LNCaP clone FGC (cell line): ENCODE results near the gene NPHP1.

Experiments used
- DNase-seq: peaks from one replicate; pipeline ENCODE4 v3.0.0-alpha.2; 2011; ENCODE audit warnings: low read depth
- H3K4me3 ChIP-seq: 2 replicates; pipeline ENCODE4 v1.5.1; 2011; ENCODE audit warnings: mild to moderate bottlenecking, low read depth, low read length, control low read depth
- TF ChIP-seq, protein P1 (sequence below): IDR thresholded peaks from 2 replicates; pipeline ENCODE4 v1.5.1; 2012; ENCODE audit warnings: mild to moderate bottlenecking; ENCODE audit not compliant: control insufficient read depth, insufficient read depth; ENCODE audit errors: extremely low read depth

The NPHP1 gene

DNA sequence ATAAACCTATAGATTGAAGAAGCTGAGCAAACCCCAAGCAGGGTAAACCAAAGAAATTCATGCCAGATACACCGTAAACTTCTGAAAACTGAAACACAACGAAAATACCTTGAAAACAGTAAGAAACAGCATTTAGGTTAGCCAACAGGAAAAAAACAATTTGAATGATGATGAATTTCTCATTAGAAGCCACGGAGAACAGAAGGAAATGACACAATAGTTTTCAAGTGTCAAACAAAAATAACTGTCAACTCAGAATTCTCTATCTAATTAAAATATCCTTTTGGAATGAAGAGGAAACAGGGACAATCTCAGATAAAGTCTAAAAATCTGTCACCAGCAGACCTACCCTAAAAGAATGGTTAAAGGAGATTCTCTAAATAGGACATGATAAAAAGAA, 51.9 kb downstream of the NPHP1 start:
- no peak overlapping the region for H3K4me3 ChIP-seq
- TF ChIP-seq, protein P1, sequence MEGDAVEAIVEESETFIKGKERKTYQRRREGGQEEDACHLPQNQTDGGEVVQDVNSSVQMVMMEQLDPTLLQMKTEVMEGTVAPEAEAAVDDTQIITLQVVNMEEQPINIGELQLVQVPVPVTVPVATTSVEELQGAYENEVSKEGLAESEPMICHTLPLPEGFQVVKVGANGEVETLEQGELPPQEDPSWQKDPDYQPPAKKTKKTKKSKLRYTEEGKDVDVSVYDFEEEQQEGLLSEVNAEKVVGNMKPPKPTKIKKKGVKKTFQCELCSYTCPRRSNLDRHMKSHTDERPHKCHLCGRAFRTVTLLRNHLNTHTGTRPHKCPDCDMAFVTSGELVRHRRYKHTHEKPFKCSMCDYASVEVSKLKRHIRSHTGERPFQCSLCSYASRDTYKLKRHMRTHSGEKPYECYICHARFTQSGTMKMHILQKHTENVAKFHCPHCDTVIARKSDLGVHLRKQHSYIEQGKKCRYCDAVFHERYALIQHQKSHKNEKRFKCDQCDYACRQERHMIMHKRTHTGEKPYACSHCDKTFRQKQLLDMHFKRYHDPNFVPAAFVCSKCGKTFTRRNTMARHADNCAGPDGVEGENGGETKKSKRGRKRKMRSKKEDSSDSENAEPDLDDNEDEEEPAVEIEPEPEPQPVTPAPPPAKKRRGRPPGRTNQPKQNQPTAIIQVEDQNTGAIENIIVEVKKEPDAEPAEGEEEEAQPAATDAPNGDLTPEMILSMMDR = no peak
- DNase-seq = no peak

DNA sequence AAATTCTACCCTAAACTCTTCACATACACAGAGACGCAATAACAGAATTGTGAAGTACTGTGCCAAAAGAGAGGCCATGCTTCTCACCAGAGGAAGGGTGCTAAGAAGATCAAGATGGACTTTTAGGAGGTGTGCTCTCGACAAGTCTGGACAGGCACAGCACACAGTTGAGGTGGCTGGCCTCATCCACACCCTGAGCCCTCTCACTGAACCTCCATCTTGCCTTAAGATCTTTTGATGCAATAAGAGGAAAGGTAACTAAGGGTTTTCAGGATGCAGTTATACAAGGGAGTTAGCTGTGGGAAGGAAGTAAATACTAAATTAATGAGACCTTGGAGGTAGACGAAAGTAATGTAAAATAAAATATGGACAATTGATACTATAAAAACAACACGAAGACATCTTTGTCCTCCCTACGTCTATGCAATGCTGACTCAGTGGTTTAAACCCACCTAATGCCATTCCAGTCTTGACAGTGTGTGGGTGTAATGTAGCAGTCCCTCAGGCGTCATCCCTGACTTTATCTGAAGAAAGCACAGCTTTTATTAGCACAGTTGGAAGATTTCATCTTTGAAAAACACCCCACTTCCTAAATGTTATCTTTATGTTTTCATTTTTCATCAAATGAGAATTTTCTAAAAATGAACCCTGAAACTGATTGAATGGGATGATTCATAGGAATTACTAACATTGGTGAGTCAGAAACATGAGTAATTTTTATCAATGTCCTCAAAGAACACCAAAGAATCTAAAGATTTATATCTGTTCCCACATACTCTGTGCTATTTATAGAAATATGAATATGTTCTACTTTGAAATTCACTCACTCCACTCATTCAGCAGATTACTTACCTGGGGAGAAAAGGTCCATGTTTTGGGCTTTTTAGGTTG, 55.2 kb downstream of the NPHP1 start:
- DNase-seq = no peak
- H3K4me3 ChIP-seq = no peak overlapping the region
- TF ChIP-seq, protein P1 = no peak

DNA sequence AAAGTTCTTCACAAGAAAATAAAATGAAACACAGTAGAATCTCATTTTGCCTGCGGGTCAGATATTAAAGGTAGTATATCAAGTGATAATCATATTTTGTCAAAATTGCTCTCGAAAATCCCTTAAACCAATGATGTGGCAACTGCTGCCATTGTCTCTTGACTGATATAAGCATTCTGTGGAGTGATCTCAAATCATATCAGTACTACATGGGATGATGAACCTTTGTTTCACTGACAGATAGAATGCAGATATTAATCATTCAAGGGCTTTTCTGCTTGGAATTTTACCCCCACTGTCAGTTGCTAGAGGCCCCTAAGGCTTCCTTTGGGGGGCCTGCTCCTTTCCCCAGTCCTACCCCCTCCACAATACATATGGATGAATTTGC, 57.9 kb downstream of the NPHP1 start:
- DNase-seq = no peak
- TF ChIP-seq, protein P1 = no peak
- no peak overlapping the region for H3K4me3 ChIP-seq

DNA sequence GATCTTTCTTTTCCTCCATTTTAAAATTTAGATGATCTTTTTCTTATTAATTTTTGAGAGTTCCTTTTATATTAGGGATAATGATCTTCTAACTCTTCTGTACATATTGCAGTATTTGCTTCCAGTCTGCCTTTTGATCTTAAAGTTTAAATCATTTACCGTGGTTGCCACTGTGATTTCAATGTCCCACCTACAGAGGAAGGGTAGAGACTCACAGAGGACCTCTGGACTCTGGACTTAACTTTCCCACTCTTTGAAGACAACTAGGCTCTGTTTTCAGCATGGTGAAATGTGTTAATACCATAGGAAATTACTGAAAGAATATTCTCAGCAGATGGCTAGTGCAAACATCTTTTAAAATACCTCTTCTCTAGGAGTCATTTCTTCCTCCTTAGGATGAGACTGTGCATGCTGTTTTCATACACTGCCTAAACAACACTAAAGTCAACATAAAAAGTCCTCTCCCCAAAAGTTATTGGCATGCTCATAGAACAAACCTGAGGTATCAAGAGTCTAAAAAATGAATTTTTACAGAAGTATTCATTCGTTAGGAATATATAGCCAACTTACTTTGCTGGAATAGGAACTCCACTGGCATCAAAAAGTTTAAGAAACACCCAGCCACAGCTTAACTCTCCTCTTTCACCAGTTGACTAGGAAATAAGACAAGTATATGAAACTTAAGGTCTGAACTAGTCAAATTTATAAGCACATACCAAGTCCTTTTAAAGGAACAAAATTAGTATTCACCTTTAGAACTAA, 58.4 kb downstream of the NPHP1 start:
- TF ChIP-seq, protein P1 = no peak
- no peak overlapping the region for H3K4me3 ChIP-seq
- no peak for DNase-seq

DNA sequence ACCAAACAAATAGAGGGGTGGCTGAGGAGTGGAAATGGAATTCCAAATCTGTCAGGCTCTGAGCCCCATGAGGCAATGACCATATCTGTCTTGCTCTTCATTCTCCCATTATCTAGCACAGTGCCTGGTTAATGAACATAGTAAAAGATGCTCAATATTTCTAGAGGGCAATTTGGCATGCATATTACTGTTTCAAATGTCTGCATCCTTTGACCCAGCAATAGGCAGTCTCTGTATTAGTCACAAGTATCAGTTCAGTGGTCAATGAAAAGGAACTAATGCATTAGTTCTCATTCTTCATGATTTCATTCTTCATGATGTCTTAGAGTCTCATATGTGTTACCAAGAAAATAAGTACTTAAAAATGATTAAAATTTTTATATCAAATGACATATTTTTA, 60.8 kb downstream of the NPHP1 start:
- TF ChIP-seq, protein P1 = no peak
- no peak overlapping the region for H3K4me3 ChIP-seq
- DNase-seq = no peak

DNA sequence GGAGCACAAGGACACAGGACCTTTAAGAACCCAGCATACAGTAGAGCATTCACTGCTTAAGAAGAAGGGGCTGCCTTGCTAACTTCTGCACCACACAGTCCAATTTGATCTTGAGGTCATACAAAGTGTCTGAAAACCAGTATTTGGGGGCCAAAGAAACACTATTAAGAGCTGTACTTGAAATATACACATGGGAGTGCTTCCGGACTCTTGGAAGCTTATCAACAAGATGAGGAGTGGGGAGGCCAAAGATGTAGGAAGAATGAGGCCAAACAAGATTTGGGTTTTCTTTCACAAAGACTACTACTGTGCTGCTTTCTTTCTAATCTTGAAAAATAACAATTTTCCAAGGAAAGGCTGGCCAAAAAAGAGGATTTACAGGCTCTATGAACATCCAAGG, 64.4 kb downstream of the NPHP1 start:
- DNase-seq = no peak
- H3K4me3 ChIP-seq = no peak overlapping the region
- TF ChIP-seq, protein P1 = no peak
